Mucosa of stomach (tissue), 1 donor: ENCODE results near the gene TNFRSF25.

Experiments
- H3K27me3 ChIP-seq: one replicate; pipeline ENCODE4 v1.7.0; 2013; ENCODE audit warnings: mild to moderate bottlenecking, low read length; ENCODE audit not compliant: control insufficient read depth, insufficient read depth
- H3K36me3 ChIP-seq: one replicate; pipeline ENCODE4 v1.7.0; 2013; ENCODE audit warnings: low read length; ENCODE audit not compliant: control insufficient read depth, insufficient read depth
- H3K4me1 ChIP-seq: one replicate; pipeline ENCODE4 v1.7.0; 2013; ENCODE audit warnings: mild to moderate bottlenecking, low read length; ENCODE audit not compliant: control insufficient read depth, insufficient read depth
- H3K4me3 ChIP-seq: one replicate; pipeline ENCODE4 v1.7.0; 2013; ENCODE audit warnings: low read length
- H3K9ac ChIP-seq: one replicate; pipeline ENCODE4 v1.7.0; 2013; ENCODE audit warnings: mild to moderate bottlenecking, low read length, moderate library complexity
- H3K9me3 ChIP-seq: one replicate; pipeline ENCODE4 v1.7.0; 2013; ENCODE audit warnings: mild to moderate bottlenecking, low read length, moderate library complexity; ENCODE audit not compliant: control insufficient read depth
- donor health status: Pancreatic carcinoma.

The TNFRSF25 gene, protein sequence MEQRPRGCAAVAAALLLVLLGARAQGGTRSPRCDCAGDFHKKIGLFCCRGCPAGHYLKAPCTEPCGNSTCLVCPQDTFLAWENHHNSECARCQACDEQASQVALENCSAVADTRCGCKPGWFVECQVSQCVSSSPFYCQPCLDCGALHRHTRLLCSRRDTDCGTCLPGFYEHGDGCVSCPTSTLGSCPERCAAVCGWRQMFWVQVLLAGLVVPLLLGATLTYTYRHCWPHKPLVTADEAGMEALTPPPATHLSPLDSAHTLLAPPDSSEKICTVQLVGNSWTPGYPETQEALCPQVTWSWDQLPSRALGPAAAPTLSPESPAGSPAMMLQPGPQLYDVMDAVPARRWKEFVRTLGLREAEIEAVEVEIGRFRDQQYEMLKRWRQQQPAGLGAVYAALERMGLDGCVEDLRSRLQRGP

DNA sequence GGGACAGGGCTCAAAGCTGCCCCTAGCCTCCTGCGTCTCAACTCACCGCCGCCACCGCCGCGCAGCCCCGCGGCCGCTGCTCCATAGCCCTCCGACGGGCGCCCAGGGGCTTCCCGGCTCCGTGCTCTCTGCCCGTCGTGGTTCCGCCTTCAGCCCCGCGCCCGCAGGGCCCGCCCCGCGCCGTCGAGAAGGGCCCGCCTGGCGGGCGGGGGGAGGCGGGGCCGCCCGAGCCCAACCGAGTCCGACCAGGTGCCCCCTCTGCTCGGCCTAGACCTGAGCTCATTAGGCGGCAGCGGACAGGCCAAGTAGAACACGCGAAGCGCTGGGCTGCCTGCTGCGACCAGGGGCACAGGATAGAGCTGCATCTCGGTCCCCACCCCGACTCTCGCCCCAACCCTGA is at the start of gene TNFRSF25:
TSS of gene TNFRSF25 (minus strand) at position 151 of the 400 bp plus-strand sequence. CDS start at position 85, 66 bp downstream.
- peaks cover 7% of the 10 kb centered on the region for H3K4me1 ChIP-seq
- H3K9me3 ChIP-seq, result no peaks in the 10 kb centered on the region
- no peak within 1 kb of the TSS for H3K4me3 ChIP-seq
- no peak within 1 kb of the TSS for H3K9ac ChIP-seq
- H3K36me3 ChIP-seq, result no peaks in the 10 kb centered on the region
- peaks cover 17% of the 10 kb centered on the region for H3K27me3 ChIP-seq

GRCh38 chr1:6515771-6516170 is 49.8 kb upstream of the TNFRSF25 start:
- Histone ChIP-seq H3K36me3 (no peaks in the 10 kb centered on the region), H3K4me3 (no peak overlapping the region), H3K27me3 (no peaks in the 10 kb centered on the region), H3K9ac (no peak overlapping the region), H3K4me1 (peaks cover 4% of the 10 kb centered on the region), H3K9me3 (no peaks in the 10 kb centered on the region)

DNA sequence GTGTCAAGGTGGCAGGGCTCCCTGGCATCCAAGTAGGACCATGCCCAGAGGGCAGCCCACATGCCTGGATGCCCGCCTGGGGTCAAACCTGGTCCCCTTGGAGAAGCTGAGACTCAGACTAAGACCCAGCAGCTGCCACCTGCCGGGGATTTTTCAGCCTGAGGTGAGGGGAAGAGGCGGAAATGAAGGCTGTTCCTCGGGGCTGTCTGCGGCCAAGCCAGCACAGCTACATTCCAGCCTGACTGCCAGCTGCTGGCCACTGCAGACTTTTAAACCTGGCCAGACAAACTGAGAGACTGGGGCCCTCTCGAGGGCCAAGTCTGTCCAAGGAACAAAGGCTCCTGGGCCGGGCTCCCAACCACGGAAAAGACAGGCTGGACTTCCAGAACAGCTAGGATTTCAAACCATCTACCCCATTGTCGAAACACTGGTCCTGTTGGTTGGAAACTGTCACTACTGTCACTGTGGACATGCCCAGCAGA is 47.4 kb upstream of the TNFRSF25 start:
- Histone ChIP-seq H3K27me3 (peaks cover 6% of the 10 kb centered on the region), H3K36me3 (no peaks in the 10 kb centered on the region), H3K9ac (no peak overlapping the region), H3K4me1 (no peaks in the 10 kb centered on the region), H3K9me3 (no peaks in the 10 kb centered on the region), H3K4me3 (no peak overlapping the region)

DNA sequence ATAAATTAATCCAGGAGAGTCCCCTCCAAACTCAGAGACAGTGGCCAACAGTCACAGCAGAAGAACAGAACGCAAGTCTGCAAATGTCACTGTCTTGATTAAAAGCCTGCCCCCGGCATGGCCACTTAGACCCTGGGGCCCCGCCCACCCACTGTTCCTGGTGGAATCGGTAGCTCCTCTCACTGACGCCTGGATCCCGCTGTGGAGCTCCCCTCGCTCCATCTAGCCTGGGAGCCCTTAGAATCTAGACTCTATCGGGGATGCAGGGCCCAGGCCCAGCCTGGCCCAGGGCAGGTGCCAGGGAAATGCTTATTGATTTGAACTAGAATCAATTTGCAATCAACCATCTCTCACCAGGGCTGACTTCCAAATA is 46.9 kb upstream of the TNFRSF25 start:
- no peaks in the 10 kb centered on the region for H3K4me1 ChIP-seq
- peaks cover 6% of the 10 kb centered on the region for H3K27me3 ChIP-seq
- H3K4me3 ChIP-seq, result no peak overlapping the region

DNA sequence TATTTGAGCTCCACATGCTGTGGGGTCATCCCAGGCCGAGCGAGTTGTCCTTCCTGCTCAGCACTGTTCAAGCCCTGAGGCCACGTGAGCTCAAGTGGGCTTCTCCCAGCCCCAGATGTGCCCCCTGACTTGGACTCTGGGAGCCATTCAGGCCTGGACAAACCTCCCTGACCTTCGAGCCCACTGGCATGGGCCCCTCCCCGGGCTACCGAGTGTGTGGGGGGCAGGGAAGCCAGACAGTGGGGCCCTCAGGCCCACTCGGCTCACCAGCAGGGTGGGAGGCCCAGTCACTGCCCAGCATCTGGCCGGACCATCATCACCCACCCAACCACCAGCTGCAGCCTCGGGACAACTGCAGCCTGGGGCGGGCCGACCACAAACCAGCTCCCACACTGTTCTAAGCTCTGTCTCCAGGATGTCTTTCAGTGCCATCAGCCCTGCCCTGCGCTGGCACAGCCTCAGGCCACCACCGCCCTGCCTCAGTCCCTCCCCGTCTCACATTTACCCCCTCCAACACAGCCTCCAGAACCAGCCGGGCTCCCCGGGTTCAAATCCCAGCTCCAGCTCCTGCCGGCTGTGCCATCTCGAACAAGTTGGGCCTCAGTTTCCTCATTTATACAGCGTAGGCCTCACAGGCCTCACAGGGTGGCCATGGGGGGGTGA is 46.4 kb upstream of the TNFRSF25 start:
- H3K36me3 ChIP-seq, result no peaks in the 10 kb centered on the region
- H3K4me3 ChIP-seq, result no peak overlapping the region
- H3K27me3 ChIP-seq, result peaks cover 6% of the 10 kb centered on the region
- H3K4me1 ChIP-seq, result no peaks in the 10 kb centered on the region
- H3K9me3 ChIP-seq, result no peaks in the 10 kb centered on the region
- no peak overlapping the region for H3K9ac ChIP-seq

More for the DNA sequence above, 46.9 kb upstream of the TNFRSF25 start:
- no peaks in the 10 kb centered on the region for H3K36me3 ChIP-seq
- no peaks in the 10 kb centered on the region for H3K9me3 ChIP-seq
- H3K9ac ChIP-seq, result no peak overlapping the region

DNA sequence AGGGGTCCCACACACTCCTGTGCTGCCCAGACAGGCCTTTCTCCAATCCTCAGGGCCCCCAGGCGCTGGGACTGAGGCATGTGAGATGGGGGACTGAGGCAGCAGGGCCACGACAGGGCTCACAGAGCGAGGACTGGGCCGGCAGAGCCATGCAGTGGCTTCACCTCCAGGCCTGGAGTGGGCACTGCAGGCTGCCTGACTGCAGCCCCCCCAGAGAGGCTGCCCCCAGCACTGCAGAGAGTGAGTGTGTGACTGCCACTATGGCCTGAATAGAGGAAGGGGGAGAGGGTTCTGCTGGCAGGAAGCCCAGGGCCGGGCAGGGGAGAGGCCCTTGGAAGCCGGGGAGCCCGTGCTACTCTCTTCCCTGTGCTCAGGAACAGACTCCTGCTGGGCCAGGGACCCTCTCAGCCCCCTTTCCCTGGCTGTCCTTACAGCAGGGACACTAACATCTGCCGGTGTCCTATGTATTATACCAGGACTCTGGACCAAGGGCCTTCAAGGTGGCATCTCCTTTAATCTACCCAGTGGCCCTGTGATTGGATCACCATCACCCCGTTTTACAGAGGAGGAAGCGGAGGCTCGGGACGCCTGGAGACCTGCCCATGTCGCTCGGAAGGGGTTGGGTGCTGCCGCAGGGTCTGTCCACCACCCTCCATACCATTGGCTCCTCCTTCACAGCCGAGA is 45.7 kb upstream of the TNFRSF25 start:
- no peaks in the 10 kb centered on the region for H3K4me1 ChIP-seq
- H3K4me3 ChIP-seq, result no peak overlapping the region
- H3K36me3 ChIP-seq, result no peaks in the 10 kb centered on the region
- no peak overlapping the region for H3K9ac ChIP-seq
- peaks cover 6% of the 10 kb centered on the region for H3K27me3 ChIP-seq
- H3K9me3 ChIP-seq, result no peaks in the 10 kb centered on the region

DNA sequence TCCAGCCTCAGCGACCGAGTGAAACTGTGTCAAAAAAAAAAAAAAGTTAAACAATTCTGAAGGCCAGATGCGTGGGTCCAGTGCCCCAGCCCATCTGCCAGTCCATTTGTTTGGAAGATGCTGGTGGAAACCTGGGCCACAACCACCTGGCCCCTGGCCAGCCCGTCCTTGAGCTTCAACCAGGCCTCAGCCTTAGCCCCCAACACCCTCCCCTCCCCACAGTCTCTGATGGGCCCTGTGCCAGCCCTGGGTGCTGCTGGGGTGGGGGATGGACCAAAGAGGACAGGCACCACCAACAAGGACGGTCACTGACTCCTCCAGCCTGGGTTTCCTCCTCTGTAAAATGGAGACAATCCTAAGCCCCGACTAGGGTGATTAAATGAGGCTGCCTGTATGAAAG is 45.1 kb upstream of the TNFRSF25 start:
- H3K36me3 ChIP-seq, result no peaks in the 10 kb centered on the region
- H3K4me1 ChIP-seq, result no peaks in the 10 kb centered on the region
- H3K9ac ChIP-seq, result no peak overlapping the region
- H3K9me3 ChIP-seq, result no peaks in the 10 kb centered on the region
- H3K27me3 ChIP-seq, result peaks cover 6% of the 10 kb centered on the region
- H3K4me3 ChIP-seq, result no peak overlapping the region

- no peaks in the 10 kb centered on the region for H3K36me3 ChIP-seq
- peaks cover 6% of the 10 kb centered on the region for H3K27me3 ChIP-seq
- H3K4me3 ChIP-seq, result no peak overlapping the region
- H3K4me1 ChIP-seq, result no peaks in the 10 kb centered on the region
- no peaks in the 10 kb centered on the region for H3K9me3 ChIP-seq
- H3K9ac ChIP-seq, result no peak overlapping the region
Measured at GRCh38 chr1:6510493-6510892, 44.5 kb upstream of the TNFRSF25 start.

- Histone ChIP-seq H3K9ac (no peak overlapping the region), H3K9me3 (no peaks in the 10 kb centered on the region), H3K27me3 (peaks cover 6% of the 10 kb centered on the region), H3K4me3 (no peak overlapping the region), H3K4me1 (no peaks in the 10 kb centered on the region), H3K36me3 (no peaks in the 10 kb centered on the region)
Measured at GRCh38 chr1:6509919-6510291, 43.9 kb upstream of the TNFRSF25 start.

- H3K4me1 ChIP-seq, result no peaks in the 10 kb centered on the region
- no peaks in the 10 kb centered on the region for H3K9me3 ChIP-seq
- H3K36me3 ChIP-seq, result no peaks in the 10 kb centered on the region
- no peak overlapping the region for H3K4me3 ChIP-seq
- peaks cover 6% of the 10 kb centered on the region for H3K27me3 ChIP-seq
- H3K9ac ChIP-seq, result no peak overlapping the region
Measured at GRCh38 chr1:6509220-6509918, 43.4 kb upstream of the TNFRSF25 start.

GRCh38 chr1:6508816-6509189 is 42.8 kb upstream of the TNFRSF25 start:
- Histone ChIP-seq H3K36me3 (no peaks in the 10 kb centered on the region), H3K9ac (no peak overlapping the region), H3K4me1 (no peaks in the 10 kb centered on the region), H3K27me3 (peaks cover 6% of the 10 kb centered on the region), H3K4me3 (no peak overlapping the region), H3K9me3 (no peaks in the 10 kb centered on the region)
